Ecto neural progenitor cell (in vitro differentiated cells): ENCODE data around the gene HOXA5.

Source experiments
- DNase-seq: peaks from one replicate; pipeline ENCODE4 v3.0.0-alpha.2; 2018; ENCODE audit warnings: low spot score

The HOXA5 gene

DNA sequence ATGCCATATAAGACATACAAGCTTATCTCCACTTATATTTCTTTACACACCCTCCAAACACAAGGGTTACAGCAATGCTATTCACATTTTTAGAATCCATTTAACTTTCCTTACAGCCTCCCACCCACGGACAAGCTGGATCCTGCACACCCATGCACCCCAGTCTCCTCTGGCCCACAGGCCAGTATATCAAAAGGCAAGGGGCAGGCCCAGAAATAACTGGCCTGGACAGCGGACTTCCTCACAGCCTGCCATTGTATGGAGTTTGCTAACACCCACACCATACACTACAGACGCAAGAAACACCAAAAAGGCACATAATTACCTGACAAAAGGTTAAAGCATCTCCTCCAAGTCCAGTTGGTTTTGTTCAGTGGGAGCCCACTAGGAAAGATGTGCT lies 24.9 kb downstream of the HOXA5 start:
- peak; percentile 29 for DNase-seq

DNA sequence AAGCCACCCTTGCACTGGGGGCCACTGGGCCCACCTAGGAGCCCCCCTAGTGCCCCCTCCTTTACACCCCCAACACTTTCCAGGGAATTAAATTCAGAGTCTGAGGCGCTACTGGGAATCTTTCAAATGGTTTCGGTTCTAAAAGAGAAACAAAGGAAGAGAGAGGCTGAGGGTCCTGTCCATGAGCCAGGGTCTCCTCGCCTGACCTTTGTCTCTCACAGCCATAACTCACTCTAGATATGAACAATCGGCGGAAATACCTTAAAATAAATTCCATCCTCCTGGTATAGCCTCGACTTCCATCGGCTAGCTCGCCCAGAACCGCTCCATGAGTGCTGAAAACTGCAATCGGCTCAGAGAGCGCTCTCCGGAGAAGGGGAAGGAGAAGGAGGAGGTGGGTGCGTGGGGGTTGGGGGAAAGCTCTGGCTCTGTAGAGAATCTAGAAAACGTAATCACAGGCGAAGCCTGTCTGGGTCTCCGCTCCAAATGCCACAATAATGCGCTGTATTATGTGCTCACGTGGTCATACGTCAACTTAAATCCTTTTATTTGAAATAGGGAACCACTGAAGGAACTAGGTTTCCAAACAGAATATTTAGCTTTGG lies 25.5 kb downstream of the HOXA5 start:
- no peak for DNase-seq

DNA sequence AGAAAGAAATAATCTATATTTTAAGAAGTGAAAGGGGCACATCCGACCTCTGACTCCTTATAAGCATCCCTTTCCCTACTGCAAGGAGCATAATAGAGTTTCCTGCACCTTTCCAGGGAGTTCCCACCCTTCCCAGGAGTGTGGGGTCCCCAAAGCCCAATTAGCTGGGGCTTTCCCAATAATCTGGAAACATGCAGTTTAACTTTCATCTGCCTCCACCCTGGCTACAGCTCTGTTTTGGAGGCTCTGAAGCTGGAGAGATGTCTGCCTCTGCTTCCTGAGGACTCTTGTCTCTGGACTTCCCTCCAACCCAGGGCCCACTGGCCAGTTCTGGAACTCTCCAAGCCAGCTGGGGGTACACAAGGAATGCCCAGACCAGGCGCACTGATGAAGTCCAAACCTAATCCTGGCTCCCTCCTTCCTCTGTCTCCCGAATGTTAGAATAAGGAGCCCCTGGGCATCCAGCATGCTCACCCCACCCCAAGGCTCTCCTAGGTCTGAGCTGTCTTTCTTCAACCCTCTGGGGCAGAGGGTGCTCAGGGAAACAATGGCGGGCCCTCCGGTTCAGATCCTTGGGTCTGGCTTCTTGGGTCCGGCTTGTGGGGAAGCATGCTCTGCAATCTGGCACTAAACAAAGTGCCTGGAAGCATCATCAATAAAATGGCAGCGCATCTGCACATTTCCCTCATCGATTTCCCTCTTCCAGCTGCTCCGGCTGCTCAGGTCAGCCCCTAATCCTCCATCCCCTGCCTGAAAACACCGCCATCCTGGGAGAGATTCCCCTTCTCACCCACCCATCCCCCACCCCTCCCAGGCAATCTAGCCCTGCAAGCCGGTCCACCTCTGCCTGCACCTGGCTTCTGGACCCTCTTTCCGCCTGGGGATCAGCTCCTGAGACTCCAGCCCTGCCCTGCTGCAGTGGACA lies 26.3 kb downstream of the HOXA5 start:
- DNase-seq: no peak

DNA sequence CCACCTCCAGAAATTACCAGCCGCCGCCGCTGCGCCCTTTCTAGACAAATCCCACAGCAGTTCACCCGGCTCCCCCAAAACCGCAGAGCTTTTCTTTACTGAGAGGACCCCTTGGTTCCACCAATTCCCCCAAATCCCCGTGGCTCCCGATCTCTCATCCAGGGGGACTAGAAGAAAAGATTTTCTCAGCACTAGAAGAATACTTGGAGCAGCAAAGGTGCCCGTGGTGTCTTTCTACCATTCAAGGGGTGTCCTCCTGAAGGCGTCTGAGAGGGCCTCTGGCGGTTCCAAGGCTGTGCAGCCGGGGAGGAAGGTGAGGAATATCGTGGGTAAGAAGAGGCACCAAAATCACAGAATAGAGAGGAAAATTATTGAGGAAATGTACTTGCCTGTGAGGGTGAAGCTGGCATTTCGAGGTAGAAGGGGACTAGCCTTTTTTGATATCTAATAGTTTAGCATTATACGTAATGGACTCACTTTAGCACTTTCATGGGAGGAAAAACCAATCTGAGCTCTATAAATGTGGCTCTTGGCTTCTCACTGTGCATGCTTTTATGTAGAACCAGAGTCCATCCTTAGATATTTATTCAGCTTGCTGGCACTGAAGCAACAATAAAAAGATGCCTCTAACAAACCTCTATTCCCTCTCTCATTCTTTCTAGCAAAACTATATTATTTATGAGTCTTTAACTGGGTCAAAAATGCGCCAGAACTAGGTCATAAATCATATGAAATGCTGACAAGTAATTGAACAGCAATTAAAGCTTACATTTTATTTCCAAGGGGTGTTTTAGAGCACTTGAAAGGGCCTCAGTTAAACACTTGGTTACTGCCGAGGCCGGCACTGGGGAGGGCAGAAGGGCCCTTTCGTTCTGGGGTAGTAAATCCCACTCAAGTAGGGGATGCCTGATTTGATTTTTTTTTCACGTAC lies 27.2 kb downstream of the HOXA5 start:
- DNase-seq: no peak

DNA sequence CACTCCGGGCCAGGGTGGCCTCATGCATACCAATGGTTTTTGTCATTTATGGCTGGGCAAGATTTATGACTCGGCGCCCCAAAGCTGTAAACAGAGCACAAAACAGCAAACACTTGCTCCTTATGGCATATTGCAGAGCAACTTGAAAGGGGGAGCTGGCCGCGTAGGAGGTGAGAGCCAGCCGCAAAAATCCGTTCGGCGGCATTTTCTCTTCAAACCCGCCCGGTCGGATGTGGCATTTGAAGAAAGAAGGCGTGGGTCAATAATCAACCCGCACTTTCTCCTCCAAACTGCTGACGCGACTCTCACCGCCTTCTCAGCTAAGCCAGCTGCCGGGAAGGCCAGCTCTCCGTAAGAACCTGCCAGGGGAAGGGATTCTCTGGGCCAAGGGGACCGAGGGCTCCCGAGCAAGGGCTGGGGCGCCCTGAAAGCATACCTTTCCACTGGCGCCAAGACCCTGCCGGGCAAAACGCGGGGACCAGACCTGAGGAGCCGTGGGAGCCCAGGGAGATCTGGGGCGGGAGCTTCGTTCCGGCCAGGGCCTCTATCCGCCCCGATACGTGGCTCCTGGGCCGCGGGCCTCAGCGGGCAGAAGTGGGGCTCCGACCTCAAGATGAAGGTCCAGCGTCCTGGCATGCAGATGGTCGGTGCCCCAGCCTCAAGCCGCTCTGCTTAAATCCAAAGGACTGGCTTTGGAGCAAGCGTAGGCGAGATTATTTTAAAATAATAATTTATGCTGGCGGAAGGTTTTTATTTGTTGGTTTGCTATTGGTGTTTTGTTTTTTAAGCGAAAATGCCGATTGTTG lies 28.1 kb downstream of the HOXA5 start:
- DNase-seq: no peak

DNA sequence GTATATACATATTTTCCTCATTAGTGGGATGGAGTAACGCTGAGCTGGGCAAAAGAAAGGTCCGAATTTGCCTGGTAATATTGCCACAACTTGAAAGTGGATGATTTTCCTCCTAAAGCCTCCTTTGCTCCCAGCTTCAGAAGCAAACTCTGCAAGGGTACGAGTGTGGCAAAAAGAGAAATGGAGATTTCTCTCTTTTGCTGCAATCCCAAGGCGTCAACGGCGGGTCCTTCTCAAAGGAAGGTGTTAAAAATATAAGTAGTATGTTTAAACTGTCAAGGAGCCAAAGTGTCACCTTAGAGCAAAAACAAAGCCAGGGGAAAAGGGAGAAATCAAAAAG lies 28.6 kb downstream of the HOXA5 start:
- DNase-seq: no peak

DNA sequence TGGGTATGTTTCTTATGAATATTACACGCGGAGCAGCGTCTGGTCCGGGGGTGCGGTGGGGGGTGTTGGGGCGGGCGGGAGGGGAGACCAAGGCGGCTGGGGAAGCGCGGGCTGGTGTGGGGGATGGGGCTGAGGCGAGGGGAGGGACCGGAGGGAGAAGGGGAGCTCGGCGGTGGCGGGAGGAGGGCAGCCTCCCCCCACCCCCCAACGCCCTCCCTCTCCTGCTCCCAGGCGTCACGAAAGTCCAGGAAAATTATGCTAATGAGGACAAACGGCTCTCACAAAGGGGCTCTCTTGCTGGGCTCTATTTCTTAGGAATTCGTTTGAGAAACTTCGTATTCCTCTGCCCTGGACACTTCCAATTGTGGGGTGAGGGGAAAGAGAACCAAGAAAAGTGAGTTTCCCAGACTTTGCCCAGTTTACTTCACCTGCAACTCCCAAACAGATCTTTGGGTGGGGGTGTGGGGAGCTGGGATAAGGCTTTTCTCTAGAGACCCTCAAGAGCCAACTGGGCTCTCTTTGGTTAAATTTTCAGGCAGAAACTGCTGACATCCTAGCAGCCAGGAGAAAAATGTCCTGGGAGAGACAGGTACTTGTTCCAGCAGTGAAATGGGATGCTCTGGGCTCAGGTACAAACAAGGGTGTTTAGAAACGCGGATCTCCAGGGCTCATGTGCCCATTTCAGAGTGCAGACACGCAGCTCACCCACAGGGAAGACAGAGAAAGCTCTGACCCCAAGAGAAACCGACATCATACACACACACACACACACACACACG lies 29.3 kb downstream of the HOXA5 start:
- DNase-seq: no peak

DNA sequence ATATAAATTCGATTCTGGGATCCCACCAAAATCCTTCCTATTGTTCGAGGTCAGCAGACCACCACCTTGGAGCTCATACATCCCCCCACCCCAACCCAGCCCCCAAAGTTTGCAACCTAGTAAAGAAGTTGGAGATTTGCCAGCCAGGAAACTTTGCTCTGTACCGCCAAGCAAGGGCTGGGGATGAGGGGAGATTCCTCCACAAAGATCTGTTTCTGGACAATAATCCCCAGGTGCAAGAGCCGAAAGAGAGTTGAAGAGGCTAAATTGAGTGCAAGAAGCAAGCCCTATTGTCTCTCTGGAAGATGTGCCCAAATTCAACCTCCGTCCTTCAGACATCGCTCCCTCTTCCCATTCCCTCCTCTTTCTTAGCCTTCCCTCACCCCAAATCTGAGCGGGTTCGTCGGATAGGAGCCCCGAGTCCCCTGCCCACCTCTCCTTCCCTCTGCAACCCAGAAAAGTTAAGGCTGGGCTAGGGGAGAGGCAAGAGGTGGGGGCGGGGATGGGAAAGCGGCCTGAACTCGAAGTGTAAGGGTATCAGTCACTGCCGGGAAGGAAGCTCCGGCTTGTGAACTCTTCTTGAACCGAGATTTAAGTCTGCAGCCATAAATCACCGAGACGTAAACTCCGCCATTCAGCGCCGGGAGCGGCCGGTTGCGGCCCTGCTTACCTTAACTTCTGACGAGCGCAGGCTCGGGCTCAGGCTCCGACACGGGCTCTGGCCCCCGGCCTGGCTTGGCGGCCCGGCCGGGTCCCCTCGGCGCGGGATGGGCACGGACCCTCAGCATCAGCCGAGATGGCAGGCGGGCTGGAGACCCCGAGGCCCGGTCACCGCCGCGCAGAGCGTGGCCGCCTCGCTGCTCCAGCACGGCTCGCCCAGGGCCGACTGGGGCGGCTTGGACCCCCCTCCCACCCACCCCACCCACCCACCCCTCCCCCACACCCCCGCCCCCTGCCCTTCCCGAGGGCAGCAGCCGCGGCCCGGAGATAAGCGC lies 30.2 kb downstream of the HOXA5 start:
- DNase-seq: peak; percentile 64

DNA sequence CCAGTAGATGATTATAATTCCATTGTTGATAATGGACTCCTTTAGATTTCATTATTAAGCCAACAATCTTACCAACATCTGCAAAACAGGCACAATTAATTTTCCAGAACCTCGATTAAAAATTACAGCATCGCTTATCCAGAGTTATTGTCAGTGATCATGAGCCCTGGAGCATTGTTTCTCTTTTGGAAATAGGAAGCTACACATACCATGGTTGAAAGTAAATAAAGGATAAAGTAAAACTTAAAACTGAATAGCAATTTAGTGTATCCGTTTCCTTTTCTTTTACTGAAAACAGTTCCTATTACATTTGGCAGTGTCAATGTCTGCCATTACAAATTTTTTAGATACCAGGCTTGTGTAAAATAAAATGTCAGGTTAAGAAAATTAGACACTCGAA lies 31.1 kb downstream of the HOXA5 start:
- no peak for DNase-seq

DNA sequence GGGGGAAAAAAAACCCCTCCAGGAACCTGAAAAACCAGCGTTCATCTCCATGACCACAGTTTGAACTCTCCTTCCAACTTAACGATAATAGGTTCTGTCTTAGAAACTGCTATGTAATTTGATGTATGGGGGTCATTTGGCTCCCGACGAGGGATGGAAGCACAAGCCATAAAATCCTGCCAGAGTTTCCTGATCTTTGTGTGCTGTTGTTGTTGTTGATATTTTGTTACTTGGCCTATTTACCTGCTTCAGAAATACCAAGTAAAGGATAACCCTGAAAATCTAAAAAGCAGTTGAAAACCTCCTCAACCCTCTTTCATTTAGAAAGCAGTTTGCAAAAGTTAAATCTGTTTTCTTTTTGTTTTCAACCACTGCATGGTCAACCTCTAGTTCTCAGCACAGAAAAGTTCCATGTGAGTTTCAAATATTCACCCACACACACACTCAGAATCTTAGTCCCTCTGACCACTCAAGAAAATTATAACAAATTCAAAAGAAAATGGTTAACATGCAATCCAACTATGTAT lies 31.7 kb downstream of the HOXA5 start:
- DNase-seq: no peak

DNA sequence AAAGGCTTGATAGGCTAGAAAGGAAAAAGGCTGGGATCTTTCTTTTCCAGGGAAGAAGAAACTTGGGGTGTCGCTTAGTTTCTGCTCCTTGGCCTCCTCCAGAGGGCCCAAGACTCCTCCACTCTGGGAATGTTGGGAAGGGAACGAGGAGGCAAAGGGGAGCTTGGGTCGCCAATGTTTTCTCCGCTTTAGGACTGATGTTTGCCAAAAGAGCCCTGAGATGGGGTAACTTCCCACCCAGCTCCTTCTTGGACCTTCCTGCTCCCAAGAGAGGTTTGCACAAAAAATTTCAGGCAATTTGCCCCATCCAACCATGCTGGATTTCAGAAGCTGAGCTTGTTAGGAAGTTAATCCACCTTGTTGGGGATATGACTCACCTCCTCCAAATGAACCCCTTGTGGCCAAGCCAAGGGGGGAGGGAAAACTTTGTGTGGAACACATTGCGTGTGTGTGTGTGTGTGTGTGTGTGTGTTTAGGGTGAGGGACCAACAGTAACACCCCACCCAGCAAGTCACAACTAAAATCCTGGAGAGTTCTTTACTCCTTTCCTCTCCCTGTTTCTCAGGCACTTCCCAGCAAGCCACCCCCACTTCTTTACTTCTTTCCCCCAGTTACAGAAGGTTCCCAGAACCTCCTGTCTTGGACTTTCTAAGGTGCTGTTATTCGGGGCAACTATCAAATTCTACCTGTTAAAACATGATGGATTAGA lies 32.3 kb downstream of the HOXA5 start:
- no peak for DNase-seq

DNA sequence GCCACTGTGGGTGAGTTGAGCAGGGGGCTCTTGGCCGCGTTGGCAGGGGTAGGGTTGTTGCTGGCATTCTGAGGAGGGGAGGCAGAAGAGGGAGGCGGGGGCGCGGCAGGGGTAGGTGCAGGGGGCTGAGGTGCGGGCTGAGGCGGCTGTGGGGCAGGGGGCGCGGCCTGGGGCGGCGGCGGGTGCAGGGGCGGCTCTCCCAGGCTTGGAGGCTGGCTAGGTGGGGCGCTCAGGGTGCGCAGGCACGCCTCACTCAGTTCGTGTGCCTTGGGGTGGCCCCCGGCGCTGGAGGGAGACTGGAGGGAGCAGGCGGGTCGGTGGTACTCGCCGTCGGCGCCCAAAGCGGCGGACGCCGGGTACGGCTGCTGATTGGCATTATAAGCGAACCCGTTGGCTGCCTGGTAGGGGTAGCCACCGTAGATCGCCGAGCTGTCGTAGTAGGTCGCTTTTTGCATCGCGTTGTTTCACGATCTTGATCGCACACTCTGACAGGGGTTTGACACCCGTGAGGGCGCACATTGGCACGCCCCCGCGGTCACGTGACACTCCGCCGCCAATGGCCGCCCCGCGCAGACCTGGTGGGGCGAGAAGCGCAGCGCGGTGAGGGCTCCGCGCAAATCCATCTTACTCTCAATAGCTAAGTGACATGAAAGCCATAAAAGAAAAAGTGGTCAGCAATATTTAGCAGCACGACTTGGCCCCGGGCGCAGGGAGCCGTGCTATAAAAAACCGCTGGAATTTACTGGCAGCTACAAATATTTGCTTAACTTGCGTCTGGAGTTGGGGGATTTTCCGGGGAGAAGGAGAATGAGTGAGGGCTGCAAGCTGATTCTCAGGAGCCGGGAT lies 33.1 kb downstream of the HOXA5 start:
- DNase-seq: peak; percentile 68

DNA sequence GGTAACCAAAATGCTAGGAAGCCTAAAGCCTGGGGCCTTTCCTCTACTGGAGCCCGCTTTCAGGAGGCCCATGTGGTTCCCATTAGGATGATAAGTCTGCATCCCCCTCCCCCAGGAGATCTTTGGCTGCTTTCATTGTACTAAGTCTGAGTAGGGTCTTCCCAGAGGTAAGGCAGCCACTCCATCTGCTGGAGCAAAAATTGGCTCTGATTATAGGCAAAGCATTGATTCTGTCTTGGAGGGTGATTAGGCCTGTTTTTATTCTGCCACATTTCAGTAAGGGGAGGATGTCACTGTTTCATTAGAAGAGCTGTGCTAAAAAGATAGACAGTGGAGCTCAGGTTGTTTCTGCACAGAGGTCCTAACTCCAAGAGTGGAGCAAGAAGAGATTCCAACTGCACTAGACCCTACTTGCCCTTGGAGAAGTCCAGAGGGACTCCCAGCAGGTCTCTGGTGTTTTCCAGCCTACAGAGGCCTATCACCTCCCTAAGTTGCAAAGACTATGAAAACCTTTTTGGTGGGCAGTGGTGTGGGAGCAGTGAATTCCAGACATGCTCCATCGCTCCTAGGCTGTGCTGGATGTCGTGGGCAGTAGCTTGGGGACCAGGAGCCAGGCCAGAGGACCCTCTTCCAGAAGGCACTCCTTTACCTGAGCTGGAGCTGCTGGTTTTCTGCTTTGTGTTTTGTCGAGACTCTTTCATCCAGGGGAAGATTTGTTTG lies 33.9 kb downstream of the HOXA5 start:
- DNase-seq: no peak

DNA sequence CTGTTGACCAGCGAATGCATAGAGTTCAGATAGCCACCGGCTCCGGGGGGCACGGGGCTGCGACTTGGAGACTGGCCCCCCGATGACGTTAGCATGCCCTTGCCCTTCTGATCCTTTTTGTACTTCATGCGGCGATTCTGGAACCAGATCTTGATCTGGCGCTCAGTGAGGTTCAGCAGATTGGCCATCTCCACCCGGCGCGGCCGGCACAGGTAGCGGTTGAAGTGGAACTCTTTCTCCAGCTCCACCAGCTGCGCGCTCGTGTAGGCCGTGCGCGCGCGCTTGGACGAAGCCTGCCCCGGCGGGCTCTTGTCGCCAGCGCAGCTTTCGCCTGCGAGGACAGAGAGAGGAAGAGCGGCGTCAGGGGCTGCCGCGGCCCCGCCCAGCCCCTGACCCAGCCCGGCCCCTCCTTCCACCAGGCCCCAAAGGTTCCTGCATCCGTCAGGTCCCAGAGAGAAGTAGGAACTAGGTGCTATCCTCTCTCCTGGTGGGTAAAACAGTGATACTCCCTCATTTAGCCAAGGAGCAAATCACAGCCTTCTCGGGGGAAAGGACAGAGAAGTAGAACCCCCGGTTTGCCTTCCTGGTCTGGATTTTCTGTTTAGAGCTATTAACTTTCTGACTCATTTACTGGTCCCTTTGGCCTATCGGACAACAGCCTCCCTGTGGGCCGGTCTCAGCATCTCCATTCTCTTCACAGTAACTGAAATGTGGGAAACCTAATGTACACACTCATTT lies 34.9 kb downstream of the HOXA5 start:
- DNase-seq: peak; percentile 57

DNA sequence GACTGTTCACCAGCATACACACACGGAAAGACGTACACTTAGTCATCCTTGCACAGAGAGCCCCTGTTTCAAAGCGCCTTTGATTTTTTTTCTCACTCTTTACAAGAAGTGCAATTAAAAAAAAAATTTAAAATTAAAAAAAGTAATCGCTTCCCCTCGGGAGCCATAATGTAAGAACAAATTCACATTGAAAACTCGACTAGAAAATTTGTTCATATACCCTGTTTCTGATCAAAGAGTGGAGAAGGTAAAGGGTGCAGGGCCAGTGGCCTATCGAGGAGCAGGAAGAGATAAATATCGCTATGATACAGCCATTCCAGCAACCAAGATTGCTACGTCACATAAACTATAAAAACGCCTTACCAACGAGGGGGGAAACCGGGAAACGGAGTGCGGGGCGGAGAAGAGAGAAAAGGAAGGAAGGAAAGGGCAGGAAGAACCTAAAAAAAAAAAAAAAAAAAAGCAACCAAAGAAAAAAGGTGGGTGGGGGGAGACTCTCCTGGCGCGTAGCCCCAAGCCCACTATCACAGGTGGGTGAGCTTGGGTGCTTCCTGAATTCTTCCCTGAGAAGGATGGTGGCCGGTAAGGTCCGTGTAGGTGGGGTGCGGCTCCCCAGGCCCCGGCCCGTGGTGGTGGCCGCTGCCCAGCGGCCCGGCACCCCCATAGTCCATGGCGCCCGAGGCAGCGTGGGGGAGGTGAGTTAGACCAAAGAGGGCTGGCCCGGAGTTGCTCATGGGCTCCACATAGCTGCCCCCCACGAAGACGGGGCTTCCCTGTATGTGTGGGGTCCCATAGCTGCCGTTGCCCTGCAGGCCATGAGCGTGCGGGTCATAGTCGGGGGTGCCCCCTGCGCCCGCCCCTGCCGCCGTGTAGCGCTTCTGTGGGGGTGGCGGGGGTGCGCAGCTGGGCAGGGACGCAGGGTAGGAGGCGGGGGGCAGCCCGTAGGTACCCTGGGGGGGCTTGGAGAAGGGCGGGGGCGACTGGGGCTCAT lies 35.8 kb downstream of the HOXA5 start:
- DNase-seq: no peak
